ENCODE data around the gene MVB12B. TPM values are rescaled to one million over a fixed set of nuclear protein-coding genes. Genes with fewer than 3 reads are reported as not detected.

Gene MVB12B
- total RNA-seq, 1 experiment from 2014 or later, result 10.9 TPM

GRCh38 chr9:126412905-126413304, 86.3 kb downstream of the MVB12B start:
- Histone ChIP-seq H2AFZ (ENCODE audit: low read depth, low read length, poor library complexity, severe bottlenecking) (no peak overlapping the region), H4K20me1 (ENCODE audit: insufficient read depth) (no peaks in the 10 kb centered on the region), H3K4me3 (replicated peaks in 1 of 2; ENCODE audit: low read depth in 1 of 2, low read length in 2 of 2) (no peak overlapping the region), H3K9me2 (ENCODE audit: insufficient read depth) (no peaks in the 10 kb centered on the region), H3K36me3 (ENCODE audit: control insufficient read depth in 1 of 2, insufficient read depth in 2 of 2, low read length in 2 of 2) (no peaks in the 10 kb centered on the region), H3K27me3 (ENCODE audit: insufficient read depth, low read length) (no peaks in the 10 kb centered on the region), H3K27ac (ENCODE audit: low read depth, low read length) (no peak overlapping the region), H3K9me3 (ENCODE audit: control insufficient read depth in 1 of 2, insufficient read depth in 1 of 2, low read depth in 1 of 2, low read length in 2 of 2) (no peaks in the 10 kb centered on the region), H3K9ac (ENCODE audit: low read length) (no peak overlapping the region), H3K79me2 (ENCODE audit: insufficient read depth, low read length) (no peaks in the 10 kb centered on the region), H3K4me1 (ENCODE audit: control insufficient read depth in 1 of 2, insufficient read depth in 2 of 2, low read length in 2 of 2) (no peaks in the 10 kb centered on the region), H3K4me2 (ENCODE audit: low read length) (no peak overlapping the region)
- CTCF ChIA-PET, result interaction anchor here (0.7 kb wide), 1 partner anchor 14 kb away, joined by 3 read pairs; no protein-coding TSS in a partner anchor
- BruUV-seq (replicated peaks), result no TSS peak
- TF ChIP-seq POLR2A (IDR thresholded peaks at IDR 0.05; ENCODE audit: borderline replicate concordance, extremely low read depth, insufficient read depth, insufficient read length) (no peak), CBX3 (IDR thresholded peaks at IDR 0.05; ENCODE audit: low read depth) (no peak), EZH2 (IDR thresholded peaks at IDR 0.05) (no peak), REST (IDR thresholded peaks at IDR 0.05; ENCODE audit: low read depth) (no peak), ZFX (IDR thresholded peaks at IDR 0.05) (no peak), EZH2phosphoT487 (IDR thresholded peaks at IDR 0.05; ENCODE audit: borderline replicate concordance) (no peak), EGR1 (IDR thresholded peaks at IDR 0.05; ENCODE audit: low read depth) (no peak), RAD21 (IDR thresholded peaks at IDR 0.05; ENCODE audit: low read depth) (no peak), YY1 (IDR thresholded peaks at IDR 0.05; ENCODE audit: extremely low read depth, insufficient replicate concordance, low read depth, low read length) (no peak), ZNF274 (IDR thresholded peaks at IDR 0.05; ENCODE audit: low read depth, low read length) (no peak)
- ATAC-seq, result no peak
- POLR2A ChIA-PET, result no interaction called here
- DNase-seq (ENCODE audit: low read depth, low spot score), result no peak
- intact Hi-C loops (cut with micrococcal nuclease), result no loop called here
- RAD21 ChIA-PET (ENCODE audit: low non-redundant PET in 1 of 2, low total read pairs in 2 of 2, uncharacterized antibody in 2 of 2, unreplicated experiment in 2 of 2), result no interaction called here

Data from HCT116 (cell line).